Thyroid gland (tissue), 4 donors: ENCODE data around the gene MAEA. TPM values are rescaled to one million over a fixed set of nuclear protein-coding genes. Genes with fewer than 3 reads are reported as not detected.

ENCODE experiments used
- DNase-seq, 2 donors: peaks; one replicate each; pipeline ENCODE4 v3.0.0-alpha.2; 2019
- H3K27ac ChIP-seq, 3 donors: fragments of 200-600 bp; sonication (generic); 1 replicate in 2 of 3; 2 replicates in 1 of 3; pipeline ENCODE4 v1.5.1; 2016 to 2019; ENCODE audit warnings: mild to moderate bottlenecking in 1 of 3, moderate library complexity in 1 of 3
- H3K27me3 ChIP-seq: fragments of 200-600 bp; sonication (generic); one replicate; pipeline ENCODE4 v1.5.1; 2019
- H3K36me3 ChIP-seq, 2 donors: fragments of 200-600 bp; sonication (generic); one replicate each; pipeline ENCODE4 v1.5.1; 2016 to 2019
- H3K4me1 ChIP-seq, 2 donors: fragments of 200-600 bp; sonication (generic); one replicate each; pipeline ENCODE4 v1.5.1; 2017 to 2019
- H3K4me3 ChIP-seq, 3 donors: fragments of 200-600 bp; sonication (generic); replicated peaks in 1 of 3; 1 replicate in 2 of 3; 2 replicates in 1 of 3; pipeline ENCODE4 v1.5.1; 2016; ENCODE audit warnings: mild to moderate bottlenecking in 1 of 3
- H3K9me3 ChIP-seq: fragments of 200-600 bp; sonication (generic); one replicate; pipeline ENCODE4 v1.5.1; 2017
- CTCF ChIP-seq, 6 experiments: fragments of 200-600 bp in 3 of 6; fragments of 450-650 bp in 3 of 6; sonication (generic) in 3 of 6; IDR thresholded peaks; one replicate each; pipeline ENCODE4 v1.5.1; 2016 to 2019; ENCODE audit warnings: antibody characterized with exemption in 6 of 6, mild to moderate bottlenecking in 2 of 6, inconsistent platforms in 1 of 6, moderate library complexity in 1 of 6
- POLR2A ChIP-seq, 2 donors: fragments of 450-650 bp; IDR thresholded peaks; one replicate each; pipeline ENCODE4 v1.6.1; 2017; ENCODE audit warnings: antibody characterized with exemption in 2 of 2, mild to moderate bottlenecking in 2 of 2, moderate library complexity in 1 of 2
- WGBS, 2 donors: methylation state at CpG; one replicate each; pipeline ENCODE4 v1.1.5; 2017; 5-methylcytosine and 5-hydroxymethylcytosine counted together
- intact Hi-C: fragments of 100-400 bp; cut with DNase I; formaldehyde crosslinking; loops from one replicate; pipeline ENCODE4 v1.15.1; 2023
- total RNA-seq, 4 donors: library from RNA; depleted of rRNA; stranded (reverse); fragments of >200 nt; gene quantifications; one replicate each; pipeline ENCODE4 v1.2.3, GENCODE V29; 2016

The MAEA gene
- total RNA-seq, 4 donors from 2014 or later, result 85.3 to 99.5 (median 87.3) TPM

- peaks cover 4 to 6% of the 10 kb centered on the region in 2 donors for H3K4me1 ChIP-seq
- H3K36me3 ChIP-seq, result no peaks in the 10 kb centered on the region
- H3K4me3 ChIP-seq, result no peak overlapping the region
- no peaks in the 10 kb centered on the region for H3K9me3 ChIP-seq
- intact Hi-C loops, result no loop called here
- WGBS, 2 donors, result 95 to 99% methylated on average over 4 of the region's 4 CpGs
- TF ChIP-seq POLR2A (IDR thresholded peaks at IDR 0.05) (no peak), CTCF (IDR thresholded peaks at IDR 0.05) (no peak)
- no peaks in the 10 kb centered on the region for H3K27me3 ChIP-seq
- no peak overlapping the region for H3K27ac ChIP-seq
- DNase-seq, result no peak
Observed at GRCh38 chr4:1255151-1255550, 34.5 kb upstream of the MAEA start.

GRCh38 chr4:1255699-1256098 is 34.0 kb upstream of the MAEA start:
- WGBS, 2 donors, result 92 to 95% methylated on average over 2 of the region's 2 CpGs
- no peaks in the 10 kb centered on the region for H3K9me3 ChIP-seq
- H3K4me1 ChIP-seq, result peaks cover 0 to under 1% of the 10 kb centered on the region in 2 donors
- intact Hi-C loops, result no loop called here
- H3K4me3 ChIP-seq, result no peak overlapping the region
- H3K36me3 ChIP-seq, result no peaks in the 10 kb centered on the region
- no peak for DNase-seq
- TF ChIP-seq CTCF (IDR thresholded peaks at IDR 0.05) (no peak), POLR2A (IDR thresholded peaks at IDR 0.05) (no peak)
- H3K27me3 ChIP-seq, result no peaks in the 10 kb centered on the region
- H3K27ac ChIP-seq, result no peak overlapping the region

DNA sequence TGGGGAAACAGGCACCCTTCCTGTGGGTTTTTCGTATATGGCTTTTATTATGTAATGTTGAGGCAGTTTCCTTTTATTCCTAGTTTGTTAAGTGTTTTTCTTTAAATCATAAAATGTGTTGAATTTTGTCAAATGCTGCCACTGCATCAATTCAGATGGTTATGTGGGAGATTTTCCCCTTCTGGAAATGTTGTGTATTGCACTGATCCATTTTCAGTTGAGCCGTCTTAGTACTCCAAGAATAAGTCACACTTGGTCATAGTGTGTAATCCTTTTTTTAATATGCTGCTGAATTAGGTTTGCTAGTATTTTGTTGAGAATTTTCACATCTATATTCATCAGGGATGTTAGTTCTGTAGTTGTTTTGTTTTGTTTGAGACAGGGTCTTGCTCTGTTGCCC is 31.2 kb upstream of the MAEA start:
- intact Hi-C loops, result no loop called here
- DNase-seq, result no peak
- Histone ChIP-seq H3K9me3 (no peaks in the 10 kb centered on the region), H3K4me1 (no peaks in the 10 kb centered on the region), H3K27me3 (no peaks in the 10 kb centered on the region), H3K36me3 (no peaks in the 10 kb centered on the region), H3K4me3 (no peak overlapping the region), H3K27ac (no peak overlapping the region)
- 91 to 95% methylated on average over 2 of the region's 2 CpGs for WGBS, 2 donors
- TF ChIP-seq CTCF (IDR thresholded peaks at IDR 0.05) (no peak), POLR2A (IDR thresholded peaks at IDR 0.05) (no peak)

GRCh38 chr4:1259966-1260365 is 29.7 kb upstream of the MAEA start:
- Histone ChIP-seq H3K27me3 (no peaks in the 10 kb centered on the region), H3K36me3 (no peaks in the 10 kb centered on the region), H3K4me3 (no peak overlapping the region), H3K4me1 (no peaks in the 10 kb centered on the region), H3K27ac (no peak overlapping the region), H3K9me3 (no peaks in the 10 kb centered on the region)
- DNase-seq, result no peak
- WGBS, 2 donors, result 83 to 85% methylated on average over 4 of the region's 4 CpGs
- intact Hi-C loops, result no loop called here
- TF ChIP-seq CTCF (IDR thresholded peaks at IDR 0.05), result no peak
- TF ChIP-seq POLR2A (IDR thresholded peaks at IDR 0.05), result no peak

GRCh38 chr4:1260418-1261106 is 29.1 kb upstream of the MAEA start:
- no peak for DNase-seq
- Histone ChIP-seq H3K27me3 (no peaks in the 10 kb centered on the region), H3K4me3 (no peak overlapping the region), H3K27ac (no peak overlapping the region), H3K4me1 (no peaks in the 10 kb centered on the region), H3K36me3 (no peaks in the 10 kb centered on the region), H3K9me3 (no peaks in the 10 kb centered on the region)
- WGBS, 2 donors, result 91 to 94% methylated on average over 23 to 24 of the region's 24 CpGs
- intact Hi-C loops, result no loop called here
- TF ChIP-seq CTCF (IDR thresholded peaks at IDR 0.05) (no peak), POLR2A (IDR thresholded peaks at IDR 0.05) (no peak)
